Measurements from ENCODE around the gene SPRTN. TPM values are rescaled to one million over a fixed set of nuclear protein-coding genes. Genes with fewer than 3 reads are reported as not detected.

SPRTN gene
- total RNA-seq, 4 donors from 2014 or later, result 4.9 to 19.3 (median 15.2) TPM

GRCh38 chr1:231392389-231393131 is 54.5 kb downstream of the SPRTN start:
- peaks cover 0 to 4% of the 10 kb centered on the region in 2 donors for H3K4me1 ChIP-seq
- TF ChIP-seq CTCF (IDR thresholded peaks at IDR 0.05), result no peak
- no peak for TF ChIP-seq POLR2A (IDR thresholded peaks at IDR 0.05)
- H3K36me3 ChIP-seq, result no peaks in the 10 kb centered on the region
- H3K9me3 ChIP-seq, result no peaks in the 10 kb centered on the region
- intact Hi-C loops (cut with DNase I; ENCODE audit: low total_unique reads), result no loop called here
- H3K27me3 ChIP-seq, result no peaks in the 10 kb centered on the region
- no peak for DNase-seq
- no peak overlapping the region for H3K4me3 ChIP-seq
- H3K27ac ChIP-seq, result no peak overlapping the region

GRCh38 chr1:231393668-231394067 is 55.6 kb downstream of the SPRTN start:
- Histone ChIP-seq H3K4me1 (peaks cover 0 to 4% of the 10 kb centered on the region in 2 donors), H3K27ac (no peak overlapping the region), H3K27me3 (no peaks in the 10 kb centered on the region), H3K9me3 (no peaks in the 10 kb centered on the region), H3K36me3 (no peaks in the 10 kb centered on the region), H3K4me3 (no peak overlapping the region)
- no peak for TF ChIP-seq CTCF (IDR thresholded peaks at IDR 0.05)
- TF ChIP-seq POLR2A (IDR thresholded peaks at IDR 0.05), result no peak
- no peak for DNase-seq
- intact Hi-C loops (cut with DNase I; ENCODE audit: low total_unique reads), result no loop called here

DNA sequence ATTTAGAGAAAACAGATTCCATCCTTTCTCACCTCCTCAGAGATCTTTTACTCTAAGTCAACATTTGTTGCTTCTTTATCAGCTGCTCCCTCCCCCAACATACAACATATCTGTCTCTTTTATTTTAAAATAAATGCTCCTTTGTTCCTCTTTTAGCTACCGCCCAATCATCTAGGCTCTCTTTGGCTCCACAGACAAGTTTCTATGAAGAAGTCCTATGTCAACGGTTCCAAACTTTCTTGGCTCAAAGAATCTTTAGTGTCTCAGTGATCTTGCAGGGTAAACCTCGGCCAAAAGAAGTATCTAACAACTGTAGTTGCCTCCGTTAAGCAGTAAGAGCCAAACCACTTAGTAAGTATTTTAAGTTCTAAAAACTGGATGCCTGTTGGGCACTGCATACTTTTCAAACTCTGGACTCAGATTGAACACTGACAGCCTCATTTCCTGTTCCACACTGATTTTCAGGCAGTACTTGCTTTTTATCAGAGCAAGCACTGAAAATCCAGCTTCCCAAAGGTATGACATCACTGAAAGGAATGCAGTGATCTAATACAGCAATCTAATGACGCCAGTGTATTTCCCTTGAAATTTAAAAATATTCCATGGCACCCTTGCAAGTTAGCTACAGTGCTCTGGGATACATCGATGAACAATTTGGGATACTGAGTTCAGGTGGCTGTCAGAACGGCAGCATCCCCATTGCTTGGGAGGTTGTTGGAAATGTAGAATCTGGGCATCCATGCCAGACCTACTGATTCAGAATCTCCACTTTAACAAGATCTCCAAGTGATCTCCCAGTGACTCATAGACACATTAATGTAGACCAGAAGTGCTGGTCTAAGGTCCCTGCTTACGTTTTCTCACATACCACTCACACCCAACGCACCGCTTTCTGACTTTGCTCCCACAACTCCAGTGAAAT is 57.2 kb downstream of the SPRTN start:
- Histone ChIP-seq H3K4me1 (peaks cover 0 to 4% of the 10 kb centered on the region in 2 donors), H3K36me3 (no peaks in the 10 kb centered on the region), H3K4me3 (no peak overlapping the region), H3K27me3 (no peaks in the 10 kb centered on the region), H3K9me3 (no peaks in the 10 kb centered on the region), H3K27ac (peak overlapping the region; percentile 52 to 74)
- DNase-seq, result peak; percentile 22 to 35
- TF ChIP-seq POLR2A (IDR thresholded peaks at IDR 0.05), result no peak
- TF ChIP-seq CTCF (IDR thresholded peaks at IDR 0.05), result no peak
- intact Hi-C loops (cut with DNase I; ENCODE audit: low total_unique reads), result no loop called here

DNA sequence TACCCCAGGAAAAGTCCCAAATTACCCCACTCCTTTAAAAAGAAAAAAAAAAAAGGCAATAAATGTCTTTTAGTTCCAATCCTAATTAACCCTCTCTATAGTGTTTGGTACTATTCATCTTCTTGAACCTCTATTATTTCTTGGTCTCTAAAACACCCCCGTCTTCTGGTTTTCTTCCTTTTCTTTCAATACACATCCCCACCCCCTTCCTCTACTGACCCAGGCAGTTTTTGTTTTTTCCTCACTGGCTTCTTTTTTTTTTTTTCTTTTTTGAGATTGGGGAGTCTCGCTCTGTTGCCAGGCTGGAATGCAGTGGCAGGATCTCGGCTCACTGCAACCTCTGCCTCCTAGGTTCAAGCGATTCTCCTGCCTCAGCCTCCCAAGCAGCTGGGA is 57.9 kb downstream of the SPRTN start:
- Histone ChIP-seq H3K27ac (peak overlapping the region; percentile 52 to 74), H3K4me1 (peaks cover 0 to 4% of the 10 kb centered on the region in 2 donors), H3K9me3 (no peaks in the 10 kb centered on the region), H3K4me3 (no peak overlapping the region), H3K27me3 (no peaks in the 10 kb centered on the region), H3K36me3 (no peaks in the 10 kb centered on the region)
- DNase-seq, result no peak
- intact Hi-C loops (cut with DNase I; ENCODE audit: low total_unique reads), result no loop called here
- TF ChIP-seq POLR2A (IDR thresholded peaks at IDR 0.05) (no peak), CTCF (IDR thresholded peaks at IDR 0.05) (no peak)

- Histone ChIP-seq H3K27ac (no peak overlapping the region), H3K4me1 (peaks cover 0 to 4% of the 10 kb centered on the region in 2 donors), H3K4me3 (no peak overlapping the region), H3K27me3 (no peaks in the 10 kb centered on the region), H3K9me3 (no peaks in the 10 kb centered on the region), H3K36me3 (no peaks in the 10 kb centered on the region)
- DNase-seq, result no peak
- intact Hi-C loops (cut with DNase I; ENCODE audit: low total_unique reads), result no loop called here
- TF ChIP-seq CTCF (IDR thresholded peaks at IDR 0.05), result no peak
- no peak for TF ChIP-seq POLR2A (IDR thresholded peaks at IDR 0.05)
Observed at GRCh38 chr1:231396643-231397042, 58.5 kb downstream of the SPRTN start.
